T-helper 17 cell (primary cell): ENCODE results near the gene PCBP3. TPM values are rescaled to one million over a fixed set of nuclear protein-coding genes. Genes with fewer than 3 reads are reported as not detected.

Experiments
- ATAC-seq: fragments of 150-1000 bp; cut with Tn5 transposase; 2 replicates; pipeline ENCODE4 v1.10.0; 2021; ENCODE audit warnings: mild to moderate bottlenecking, moderate library complexity
- DNase-seq, 3 donors: peaks; one replicate each; pipeline versions ENCODE4 v3.0.0 to v3.0.0-alpha.2; 2020 to 2021
- H3K9me3 ChIP-seq: one replicate; pipeline ENCODE4 v1.7.0; 2013; ENCODE audit warnings: low read length, mild to moderate bottlenecking; ENCODE audit not compliant: control insufficient read depth, poor library complexity, severe bottlenecking
- H3K27ac Mint-ChIP-seq: one replicate; pipeline ENCODE4 v1.8.0; 2022; ENCODE audit warnings: mild to moderate bottlenecking, moderate library complexity, mixed read lengths
- H3K27me3 Mint-ChIP-seq: one replicate; pipeline ENCODE4 v1.8.0; 2022; ENCODE audit warnings: mixed read lengths
- H3K36me3 Mint-ChIP-seq: one replicate; pipeline ENCODE4 v1.8.0; 2022; ENCODE audit warnings: low read depth, mixed read lengths
- H3K4me1 Mint-ChIP-seq: one replicate; pipeline ENCODE4 v1.8.0; 2022; ENCODE audit warnings: mild to moderate bottlenecking, mixed read lengths
- H3K4me3 Mint-ChIP-seq: one replicate; pipeline ENCODE4 v1.8.0; 2022; ENCODE audit warnings: mild to moderate bottlenecking, moderate library complexity, mixed read lengths
- total RNA-seq, 4 donors: library from RNA in 2 of 4; stranded (reverse) in 2 of 4; gene quantifications; one replicate each; pipeline ENCODE4 v1.2.3 and lab custom pipeline; 2022 to 2026

Gene PCBP3
- total RNA-seq, 2 donors from 2014 or later: 0.91 to 4.2 TPM

- DNase-seq: no peak
- Mint-ChIP-seq H3K27ac (no peak overlapping the region), H3K4me1 (peaks cover 3% of the 10 kb centered on the region), H3K36me3 (peaks cover 2% of the 10 kb centered on the region), H3K4me3 (no peak overlapping the region), H3K27me3 (peaks cover 4% of the 10 kb centered on the region)
- H3K9me3 ChIP-seq: no peaks in the 10 kb centered on the region
- no peak for ATAC-seq
These were observed 94.1 kb downstream of the PCBP3 start for GRCh38 chr21:45737485-45738166.

- peaks cover 4% of the 10 kb centered on the region for H3K27me3 Mint-ChIP-seq
- no peak overlapping the region for H3K27ac Mint-ChIP-seq
- H3K4me1 Mint-ChIP-seq: peaks cover 3% of the 10 kb centered on the region
- ATAC-seq (no peak), DNase-seq (no peak)
- H3K4me3 Mint-ChIP-seq: no peak overlapping the region
- no peaks in the 10 kb centered on the region for H3K36me3 Mint-ChIP-seq
- H3K9me3 ChIP-seq: no peaks in the 10 kb centered on the region
These were observed 95.9 kb downstream of the PCBP3 start for GRCh38 chr21:45739218-45740087.

- H3K9me3 ChIP-seq: no peaks in the 10 kb centered on the region
- Mint-ChIP-seq H3K27ac (no peak overlapping the region), H3K36me3 (peaks cover 2% of the 10 kb centered on the region), H3K27me3 (peaks cover 4% of the 10 kb centered on the region), H3K4me1 (peaks cover 3% of the 10 kb centered on the region), H3K4me3 (no peak overlapping the region)
- DNase-seq (no peak), ATAC-seq (no peak)
These were observed 96.5 kb downstream of the PCBP3 start for GRCh38 chr21:45740088-45740440.

GRCh38 chr21:45740491-45741357 lies 97.2 kb downstream of the PCBP3 start:
- H3K36me3 Mint-ChIP-seq: peaks cover 2% of the 10 kb centered on the region
- peaks cover 4% of the 10 kb centered on the region for H3K27me3 Mint-ChIP-seq
- H3K4me3 Mint-ChIP-seq: no peak overlapping the region
- ATAC-seq: no peak
- no peaks in the 10 kb centered on the region for H3K9me3 ChIP-seq
- DNase-seq: no peak
- H3K27ac Mint-ChIP-seq: no peak overlapping the region
- H3K4me1 Mint-ChIP-seq: peaks cover 3% of the 10 kb centered on the region

GRCh38 chr21:45741691-45742090 lies 98.2 kb downstream of the PCBP3 start:
- Mint-ChIP-seq H3K27me3 (peaks cover 2% of the 10 kb centered on the region), H3K27ac (no peak overlapping the region), H3K36me3 (peaks cover 2% of the 10 kb centered on the region), H3K4me1 (peaks cover 3% of the 10 kb centered on the region), H3K4me3 (no peak overlapping the region)
- ATAC-seq (no peak), DNase-seq (no peak)
- H3K9me3 ChIP-seq: no peaks in the 10 kb centered on the region

DNA sequence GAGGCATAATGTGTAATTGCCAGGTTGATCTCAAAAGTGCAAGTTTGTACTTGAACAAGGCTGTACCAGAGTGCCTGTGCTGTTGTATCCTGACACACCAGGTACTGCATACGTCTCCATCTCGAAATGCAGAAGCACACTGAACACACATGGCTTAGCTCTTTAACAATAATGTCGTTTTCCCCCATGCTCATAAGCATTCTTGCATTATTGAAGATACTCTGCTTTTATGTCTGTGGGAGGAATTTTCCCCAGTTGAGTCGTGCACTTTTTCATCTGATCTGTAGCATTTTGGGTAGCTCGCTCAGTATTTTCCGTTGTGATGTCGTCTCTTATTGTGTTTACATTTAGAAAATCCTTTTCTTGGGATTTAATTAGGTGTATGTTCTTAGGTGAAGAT lies 98.7 kb downstream of the PCBP3 start:
- Mint-ChIP-seq H3K4me1 (peaks cover 3% of the 10 kb centered on the region), H3K4me3 (no peak overlapping the region), H3K27ac (no peak overlapping the region), H3K36me3 (peaks cover 2% of the 10 kb centered on the region), H3K27me3 (no peaks in the 10 kb centered on the region)
- ATAC-seq: no peak
- H3K9me3 ChIP-seq: no peaks in the 10 kb centered on the region
- DNase-seq: no peak

DNA sequence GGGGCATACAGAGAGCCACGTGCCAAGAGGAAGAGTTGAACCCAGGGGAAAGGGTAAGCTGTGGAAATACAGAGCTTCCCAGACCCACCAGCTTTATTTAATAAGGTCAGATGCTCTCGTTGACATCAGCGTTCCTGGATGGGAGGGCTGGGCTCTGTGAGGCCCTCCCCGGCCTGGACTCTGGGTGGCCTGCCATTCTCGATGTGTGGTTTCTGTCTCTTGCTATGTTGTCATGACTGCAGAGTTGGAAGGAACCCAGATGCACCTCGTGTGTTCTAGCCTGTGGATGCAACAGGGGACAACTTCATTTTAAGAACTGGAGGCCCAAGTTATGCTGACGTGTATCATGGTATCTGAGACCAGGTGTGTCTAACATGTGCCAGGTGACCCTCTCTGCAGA lies 101.7 kb downstream of the PCBP3 start:
- no peaks in the 10 kb centered on the region for H3K9me3 ChIP-seq
- no peaks in the 10 kb centered on the region for H3K27me3 Mint-ChIP-seq
- ATAC-seq (no peak), DNase-seq (no peak)
- H3K36me3 Mint-ChIP-seq: peaks cover 2% of the 10 kb centered on the region
- H3K4me1 Mint-ChIP-seq: peaks cover 3% of the 10 kb centered on the region
- no peak overlapping the region for H3K4me3 Mint-ChIP-seq
- no peak overlapping the region for H3K27ac Mint-ChIP-seq

- peaks cover 1% of the 10 kb centered on the region for H3K4me1 Mint-ChIP-seq
- DNase-seq (no peak), ATAC-seq (no peak)
- H3K4me3 Mint-ChIP-seq: no peak overlapping the region
- peaks cover 2% of the 10 kb centered on the region for H3K36me3 Mint-ChIP-seq
- no peaks in the 10 kb centered on the region for H3K9me3 ChIP-seq
- peaks cover 7% of the 10 kb centered on the region for H3K27me3 Mint-ChIP-seq
- no peak overlapping the region for H3K27ac Mint-ChIP-seq
These were observed 103.8 kb downstream of the PCBP3 start for GRCh38 chr21:45747233-45747766.

- Mint-ChIP-seq H3K4me1 (no peaks in the 10 kb centered on the region), H3K36me3 (peaks cover 2% of the 10 kb centered on the region), H3K27me3 (peaks cover 7% of the 10 kb centered on the region), H3K4me3 (no peak overlapping the region), H3K27ac (no peak overlapping the region)
- DNase-seq (no peak), ATAC-seq (no peak)
- no peaks in the 10 kb centered on the region for H3K9me3 ChIP-seq
These were observed 104.4 kb downstream of the PCBP3 start for GRCh38 chr21:45747802-45748445.

DNA sequence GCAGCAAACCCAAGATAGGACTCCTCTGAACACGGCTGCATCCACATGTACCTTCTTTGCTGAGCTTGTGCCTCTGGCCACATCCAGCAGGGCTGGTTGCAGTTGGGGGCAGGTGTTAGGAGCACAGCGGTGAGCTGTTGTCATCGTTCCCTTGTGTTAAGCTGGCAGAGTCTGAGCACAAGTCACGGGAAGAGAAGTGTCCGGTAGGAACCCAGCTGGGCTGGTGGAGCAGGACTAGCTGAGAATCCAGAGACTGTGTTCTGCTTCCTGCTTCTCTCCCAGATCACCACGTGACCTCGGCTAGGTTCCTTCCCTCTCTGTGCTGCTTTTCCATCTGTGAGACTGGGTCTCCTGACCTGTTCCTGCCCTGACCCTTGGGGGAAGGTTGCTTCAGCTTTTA lies 105.1 kb downstream of the PCBP3 start:
- H3K27ac Mint-ChIP-seq: no peak overlapping the region
- H3K36me3 Mint-ChIP-seq: peaks cover 2% of the 10 kb centered on the region
- H3K4me1 Mint-ChIP-seq: no peaks in the 10 kb centered on the region
- no peaks in the 10 kb centered on the region for H3K9me3 ChIP-seq
- H3K4me3 Mint-ChIP-seq: no peak overlapping the region
- DNase-seq (no peak), ATAC-seq (no peak)
- H3K27me3 Mint-ChIP-seq: peaks cover 7% of the 10 kb centered on the region

DNA sequence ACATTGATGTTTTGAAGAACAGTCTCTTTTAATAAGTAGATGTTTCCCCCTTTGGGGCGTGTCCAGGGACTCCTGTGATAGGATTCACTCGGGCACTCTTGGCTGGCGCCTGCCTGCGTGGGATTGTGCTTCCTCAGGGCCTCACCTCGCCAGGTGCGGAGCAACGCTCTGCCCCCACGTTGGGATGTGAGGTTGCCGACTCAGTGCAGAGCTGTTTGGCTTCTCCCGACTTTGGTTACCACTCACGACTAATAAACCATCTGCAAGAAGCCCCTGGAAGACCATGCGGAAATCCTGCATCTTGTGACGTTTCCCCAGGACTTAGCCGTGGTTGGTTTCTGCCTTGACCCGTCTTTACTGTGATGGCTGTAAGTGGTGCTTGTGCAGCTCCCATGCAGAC lies 106.4 kb downstream of the PCBP3 start:
- no peak for ATAC-seq
- DNase-seq: no peak
- Mint-ChIP-seq H3K4me1 (no peaks in the 10 kb centered on the region), H3K27ac (no peak overlapping the region), H3K4me3 (no peak overlapping the region), H3K36me3 (no peaks in the 10 kb centered on the region), H3K27me3 (peaks cover 7% of the 10 kb centered on the region)
- no peaks in the 10 kb centered on the region for H3K9me3 ChIP-seq

GRCh38 chr21:45750936-45751335 lies 107.4 kb downstream of the PCBP3 start:
- H3K36me3 Mint-ChIP-seq: no peaks in the 10 kb centered on the region
- H3K9me3 ChIP-seq: no peaks in the 10 kb centered on the region
- no peak overlapping the region for H3K4me3 Mint-ChIP-seq
- no peaks in the 10 kb centered on the region for H3K4me1 Mint-ChIP-seq
- DNase-seq (no peak), ATAC-seq (no peak)
- no peak overlapping the region for H3K27ac Mint-ChIP-seq
- H3K27me3 Mint-ChIP-seq: peaks cover 7% of the 10 kb centered on the region
